Peyer's patch (tissue), 4 donors: ENCODE data around the gene PDK2.

Source experiments
- POLR2A ChIP-seq, 2 donors: fragments of 450-650 bp; IDR thresholded peaks; one replicate each; pipeline ENCODE4 v1.5.1; 2017; ENCODE audit warnings: antibody characterized with exemption in 2 of 2, mild to moderate bottlenecking in 2 of 2, moderate library complexity in 2 of 2
- TF ChIP-seq, protein P1 (sequence below), 6 experiments: fragments of 450-650 bp in 4 of 6; fragments of 200-600 bp in 2 of 6; sonication (generic) in 1 of 6; IDR thresholded peaks; one replicate each; pipeline ENCODE4 v1.5.1; 2017 to 2019; ENCODE audit warnings: antibody characterized with exemption in 6 of 6, mild to moderate bottlenecking in 3 of 6, moderate library complexity in 1 of 6

DNA sequence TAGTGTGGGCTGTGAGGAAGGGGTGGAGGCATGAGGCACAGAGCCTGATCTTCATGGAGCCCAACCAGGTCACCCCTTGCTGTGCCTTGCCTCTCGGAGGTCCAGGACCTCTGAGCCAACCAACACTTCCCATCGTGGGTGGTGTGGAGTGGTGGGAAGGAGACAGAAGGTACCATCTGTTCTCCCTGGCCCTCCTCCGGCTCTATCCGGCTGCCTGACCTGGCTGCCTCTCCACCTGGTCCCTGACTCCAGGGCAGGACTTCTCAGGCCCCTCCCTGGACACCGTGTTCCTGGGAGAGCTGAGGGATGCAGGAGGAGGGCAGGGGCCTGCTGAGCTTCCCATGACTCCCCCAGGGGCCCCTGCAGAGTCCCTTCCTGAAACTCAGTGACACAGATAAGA, 3.9 kb downstream of the PDK2 start:
- TF ChIP-seq, protein P1, sequence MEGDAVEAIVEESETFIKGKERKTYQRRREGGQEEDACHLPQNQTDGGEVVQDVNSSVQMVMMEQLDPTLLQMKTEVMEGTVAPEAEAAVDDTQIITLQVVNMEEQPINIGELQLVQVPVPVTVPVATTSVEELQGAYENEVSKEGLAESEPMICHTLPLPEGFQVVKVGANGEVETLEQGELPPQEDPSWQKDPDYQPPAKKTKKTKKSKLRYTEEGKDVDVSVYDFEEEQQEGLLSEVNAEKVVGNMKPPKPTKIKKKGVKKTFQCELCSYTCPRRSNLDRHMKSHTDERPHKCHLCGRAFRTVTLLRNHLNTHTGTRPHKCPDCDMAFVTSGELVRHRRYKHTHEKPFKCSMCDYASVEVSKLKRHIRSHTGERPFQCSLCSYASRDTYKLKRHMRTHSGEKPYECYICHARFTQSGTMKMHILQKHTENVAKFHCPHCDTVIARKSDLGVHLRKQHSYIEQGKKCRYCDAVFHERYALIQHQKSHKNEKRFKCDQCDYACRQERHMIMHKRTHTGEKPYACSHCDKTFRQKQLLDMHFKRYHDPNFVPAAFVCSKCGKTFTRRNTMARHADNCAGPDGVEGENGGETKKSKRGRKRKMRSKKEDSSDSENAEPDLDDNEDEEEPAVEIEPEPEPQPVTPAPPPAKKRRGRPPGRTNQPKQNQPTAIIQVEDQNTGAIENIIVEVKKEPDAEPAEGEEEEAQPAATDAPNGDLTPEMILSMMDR (IDR thresholded peaks at IDR 0.05): no peak
- no peak for TF ChIP-seq POLR2A (IDR thresholded peaks at IDR 0.05)
